Ecto neural progenitor cell (in vitro differentiated cells): ENCODE measurements around the gene C11orf24.
A peak's percentile ranks its signal among the peaks of the same experiment; 100 is the strongest.

Experiments used
- DNase-seq: peaks from one replicate; pipeline ENCODE4 v3.0.0-alpha.2; 2018; ENCODE audit warnings: low spot score

The C11orf24 gene

DNA sequence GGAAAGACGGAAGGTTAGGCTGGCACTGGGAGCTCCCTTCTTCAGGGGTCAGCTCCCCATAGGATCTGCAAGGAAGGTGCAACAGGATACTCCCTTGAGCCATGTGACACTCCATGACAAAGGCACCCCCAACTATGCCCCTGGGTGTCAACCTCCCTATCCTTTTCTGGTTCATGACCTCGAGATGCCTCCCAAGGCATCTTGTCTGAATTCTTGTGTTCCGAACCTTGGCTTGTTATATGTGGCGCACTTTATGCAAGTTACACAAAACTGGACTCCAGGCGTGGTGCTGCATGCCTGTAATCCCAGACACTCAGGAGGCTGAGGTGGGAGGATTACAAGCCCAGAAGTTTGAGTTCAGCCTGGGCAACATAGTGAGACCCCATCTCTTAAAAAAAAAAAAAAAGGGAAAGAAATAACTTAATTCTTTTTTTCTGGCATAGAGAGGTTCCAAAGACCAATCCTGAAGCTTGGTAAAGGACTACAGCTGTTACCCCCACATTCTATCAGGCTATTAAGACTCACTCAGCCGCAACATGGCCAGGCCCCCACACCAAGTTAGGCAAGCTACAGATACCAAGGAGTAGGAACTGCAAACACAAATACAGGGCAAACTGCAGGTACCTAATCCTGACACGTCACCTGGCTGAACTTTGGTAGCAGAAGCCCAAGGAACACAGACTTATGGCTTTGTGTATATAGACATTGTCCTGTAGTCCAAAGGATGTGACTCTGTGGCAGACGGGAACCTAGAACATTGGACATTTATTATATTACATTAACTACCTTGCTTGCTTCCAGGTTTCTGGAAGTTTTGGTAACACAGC, 1.4 kb downstream of the C11orf24 start:
- no peak for DNase-seq

DNA sequence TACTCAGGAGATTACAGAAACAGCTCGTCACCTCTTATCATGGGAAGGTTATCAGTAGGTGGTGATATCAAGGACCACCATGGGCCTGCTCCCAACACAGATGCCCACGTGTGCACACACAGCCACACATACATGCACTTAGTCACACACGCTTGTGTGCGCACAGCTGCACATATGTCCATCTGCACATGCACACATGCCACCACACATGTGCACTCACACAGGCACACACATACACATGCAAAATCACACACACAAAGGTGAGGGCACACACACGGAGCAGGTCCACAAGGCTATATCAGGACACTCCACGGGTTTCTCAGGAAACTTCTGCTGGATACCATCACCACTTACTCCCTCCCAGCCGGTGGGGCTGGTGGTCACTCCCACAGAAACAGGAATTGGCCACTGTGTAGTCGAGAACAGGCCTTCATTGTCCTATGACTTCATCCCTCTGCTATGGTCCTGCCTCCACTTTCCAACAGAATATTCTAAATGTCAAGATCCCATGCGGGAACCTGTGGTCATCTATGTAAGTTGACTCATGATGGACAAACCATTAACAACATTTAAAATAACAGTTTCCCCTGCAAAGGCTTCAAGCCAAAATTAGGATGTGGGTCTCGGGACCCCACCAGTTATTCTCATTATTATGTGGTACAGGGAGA, 2.2 kb downstream of the C11orf24 start:
- DNase-seq = no peak

DNA sequence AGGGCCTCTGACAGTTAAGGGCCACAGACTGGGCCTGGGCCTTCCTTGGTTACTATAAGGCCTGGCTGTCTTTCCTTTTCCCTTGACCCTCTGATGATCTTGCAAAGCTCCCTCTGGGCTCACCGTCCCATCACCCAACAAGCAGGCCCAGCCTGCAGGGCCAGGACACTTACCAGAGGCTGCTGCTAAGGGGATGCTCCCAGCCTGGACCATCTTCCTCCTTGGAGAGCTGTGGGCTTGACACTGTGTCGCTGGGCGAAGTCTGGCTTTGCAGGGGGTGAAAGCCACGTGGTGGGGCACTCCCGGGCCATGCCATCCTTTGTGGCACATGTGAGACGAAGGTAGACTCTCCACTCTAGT, 3.9 kb downstream of the C11orf24 start:
- no peak for DNase-seq

DNA sequence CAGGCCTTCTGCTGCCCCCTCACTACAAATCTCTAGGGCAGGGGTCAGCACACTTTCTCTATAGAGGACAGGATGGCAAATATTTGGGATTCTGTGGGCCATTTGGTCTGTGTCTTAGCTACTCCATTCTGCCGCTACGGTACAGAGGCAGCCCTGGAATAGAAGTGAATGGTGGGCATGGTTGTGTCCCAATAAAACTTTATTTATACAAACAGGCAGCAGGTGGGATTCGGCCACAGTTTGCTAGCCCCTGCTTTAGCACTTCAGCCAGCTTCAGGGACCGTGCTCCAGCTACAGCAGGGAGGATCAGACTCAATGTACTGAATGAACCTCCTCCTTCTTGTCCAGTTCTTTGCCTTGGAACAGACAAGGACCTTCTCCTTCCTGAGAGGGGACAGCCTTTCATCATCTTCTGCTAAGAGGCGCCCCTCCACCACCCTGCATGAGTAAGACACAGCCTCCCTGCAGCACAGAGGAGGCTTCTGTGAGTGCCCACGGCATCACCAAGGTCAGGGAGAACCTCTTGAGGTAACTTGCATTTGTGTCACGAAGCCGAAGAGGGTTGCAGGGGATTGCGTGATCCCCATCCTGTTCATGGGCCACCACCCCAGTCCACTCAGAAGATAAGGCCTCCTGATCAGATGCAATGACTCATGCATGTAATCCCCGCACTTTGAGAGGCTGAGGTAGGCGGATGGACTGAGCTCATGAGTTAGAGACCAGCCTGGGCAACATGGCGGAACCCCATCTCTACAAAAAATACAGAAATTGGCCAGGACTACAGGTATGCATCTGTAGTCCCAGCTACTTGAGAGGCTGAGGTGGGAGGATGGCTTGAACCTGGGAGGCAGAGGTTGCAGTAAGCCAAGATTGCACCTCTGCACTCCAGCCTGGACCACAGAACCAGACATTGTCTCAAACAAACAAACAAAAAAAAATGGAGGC, 4.6 kb downstream of the C11orf24 start:
- no peak for DNase-seq

DNA sequence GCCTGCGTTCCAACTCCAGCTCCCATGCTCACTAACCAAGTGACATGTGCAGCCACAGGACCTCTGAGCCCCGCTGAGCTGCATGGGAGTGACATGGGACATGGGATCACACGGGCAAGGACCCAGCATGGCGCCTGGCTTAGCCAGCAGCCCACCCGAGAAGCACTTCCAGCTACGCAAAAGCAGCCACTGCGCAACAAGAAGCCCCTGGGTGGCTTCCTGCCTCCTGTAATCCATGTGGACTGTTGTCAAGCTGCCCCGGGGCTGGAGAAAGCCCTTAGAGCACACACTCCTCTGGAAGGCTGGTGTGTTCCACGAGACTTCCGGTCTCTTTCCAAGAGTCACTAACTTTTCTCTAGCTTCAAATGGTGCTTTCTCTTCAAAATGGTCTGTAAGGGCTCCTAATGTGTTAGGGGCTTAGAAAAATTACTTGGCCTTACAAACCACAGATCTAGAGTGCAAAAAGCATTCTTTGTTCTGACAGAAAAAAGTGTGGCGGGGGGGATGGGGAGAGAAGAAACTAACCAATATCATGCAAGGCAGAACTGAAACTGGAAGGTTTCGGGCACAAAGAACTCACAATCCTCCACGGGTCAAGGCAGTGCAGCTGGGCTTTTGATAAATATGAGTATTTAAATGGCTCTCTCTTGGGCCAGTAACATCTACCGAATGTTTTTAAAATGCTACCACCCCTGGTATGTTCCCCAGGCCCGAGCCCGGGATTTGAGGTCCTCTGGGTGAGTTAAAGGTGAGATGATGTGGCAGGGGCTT, 5.5 kb downstream of the C11orf24 start:
- DNase-seq = no peak

DNA sequence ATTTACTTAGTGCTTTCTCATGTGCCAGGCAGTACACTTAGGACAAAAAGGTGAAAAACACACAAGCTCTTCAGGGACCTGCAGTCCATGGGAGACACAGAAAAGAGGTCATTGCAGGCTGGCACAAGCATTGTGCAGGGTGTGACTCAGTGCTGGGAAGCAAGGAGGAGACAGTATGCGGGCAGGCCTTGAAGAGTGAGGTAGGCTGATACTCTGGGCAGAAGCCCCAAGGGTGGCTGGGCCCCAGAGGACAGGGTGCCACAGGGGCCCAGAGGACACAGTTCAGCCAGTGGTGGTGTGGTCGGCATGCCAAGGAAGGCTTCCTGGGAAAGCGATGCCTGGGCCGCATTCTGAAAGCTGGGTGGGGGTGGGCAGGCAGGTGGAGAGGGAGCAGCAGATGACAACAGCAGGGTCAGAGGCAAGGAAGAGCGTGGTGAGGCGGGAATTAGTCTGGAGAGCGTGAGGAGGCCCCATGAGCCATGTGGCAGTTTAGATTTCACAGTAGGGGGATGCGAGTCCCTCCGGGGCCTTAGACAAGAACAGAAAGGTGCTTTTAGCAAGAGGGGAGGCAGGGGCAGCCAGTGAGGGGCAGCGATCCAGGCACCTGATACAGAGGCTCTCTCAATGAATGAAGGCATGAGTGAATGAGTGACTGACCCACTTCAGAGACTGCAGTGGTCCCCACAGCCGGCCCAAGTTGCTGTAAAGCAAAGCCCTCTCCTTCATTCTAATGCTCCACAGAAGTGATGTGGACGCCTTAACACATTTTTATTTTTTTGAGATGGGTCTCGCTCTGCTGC, 6.8 kb downstream of the C11orf24 start:
- DNase-seq = no peak

DNA sequence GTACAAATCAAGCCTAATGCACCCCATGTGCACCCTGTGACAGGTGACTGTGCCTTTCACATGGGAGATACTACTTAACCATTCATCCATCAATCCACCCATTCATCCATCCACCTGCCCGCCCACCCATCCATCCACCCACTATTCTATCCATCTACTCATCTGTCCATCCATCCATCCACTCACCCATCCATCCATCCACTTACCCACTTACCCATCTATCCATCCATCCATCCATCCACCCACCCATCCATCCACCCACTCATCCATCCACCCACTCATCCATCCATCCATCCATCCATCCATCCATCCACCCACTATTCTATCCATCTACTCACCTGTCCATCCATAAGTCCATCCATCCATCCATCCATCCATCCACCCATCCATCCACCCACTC, 7.5 kb downstream of the C11orf24 start:
- peak; percentile 9 for DNase-seq

DNA sequence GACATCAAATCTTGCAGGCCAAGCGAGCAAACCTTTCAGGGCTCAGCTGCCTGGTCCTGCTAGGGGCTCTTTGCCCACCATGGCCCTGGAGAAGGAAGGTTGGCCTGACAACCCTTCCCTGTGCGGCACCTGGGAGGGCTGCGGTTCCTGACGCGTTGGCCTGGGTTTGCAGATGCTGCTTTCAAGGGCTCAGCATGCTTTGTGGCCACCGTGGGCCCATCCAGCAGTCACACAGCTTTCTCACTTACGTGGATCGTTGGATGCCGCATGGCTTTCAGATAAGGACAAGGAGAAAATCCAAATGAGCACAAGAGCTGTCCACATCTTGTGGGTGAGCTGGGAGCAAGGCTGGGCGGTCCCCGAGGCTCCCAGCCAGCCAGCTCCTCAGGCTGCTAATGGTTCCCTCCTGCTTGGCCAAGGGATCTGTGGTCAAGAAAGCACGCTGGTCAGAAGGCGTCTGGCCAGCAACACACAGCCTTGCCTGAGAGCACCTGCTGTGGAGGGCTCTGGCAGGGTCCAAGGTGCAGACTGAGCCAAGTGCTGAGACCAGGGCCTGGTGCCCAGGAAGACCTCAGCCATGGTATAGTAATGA, 8.2 kb downstream of the C11orf24 start:
- DNase-seq = peak; percentile 25

DNA sequence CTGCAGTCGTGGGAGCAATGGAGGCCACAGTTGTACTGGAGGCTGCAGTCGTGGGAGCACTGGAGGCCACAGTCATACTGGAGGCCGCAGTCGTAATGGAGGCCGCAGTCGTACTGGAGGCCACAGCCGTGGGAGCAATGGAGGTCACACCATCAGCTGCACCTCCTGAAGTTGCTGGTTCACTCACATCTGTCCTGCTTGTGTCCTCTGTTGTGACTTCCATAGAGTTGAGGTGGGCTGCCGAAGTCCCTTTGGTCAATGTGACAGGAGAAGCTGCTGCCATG, 9.3 kb downstream of the C11orf24 start:
- DNase-seq = no peak

DNA sequence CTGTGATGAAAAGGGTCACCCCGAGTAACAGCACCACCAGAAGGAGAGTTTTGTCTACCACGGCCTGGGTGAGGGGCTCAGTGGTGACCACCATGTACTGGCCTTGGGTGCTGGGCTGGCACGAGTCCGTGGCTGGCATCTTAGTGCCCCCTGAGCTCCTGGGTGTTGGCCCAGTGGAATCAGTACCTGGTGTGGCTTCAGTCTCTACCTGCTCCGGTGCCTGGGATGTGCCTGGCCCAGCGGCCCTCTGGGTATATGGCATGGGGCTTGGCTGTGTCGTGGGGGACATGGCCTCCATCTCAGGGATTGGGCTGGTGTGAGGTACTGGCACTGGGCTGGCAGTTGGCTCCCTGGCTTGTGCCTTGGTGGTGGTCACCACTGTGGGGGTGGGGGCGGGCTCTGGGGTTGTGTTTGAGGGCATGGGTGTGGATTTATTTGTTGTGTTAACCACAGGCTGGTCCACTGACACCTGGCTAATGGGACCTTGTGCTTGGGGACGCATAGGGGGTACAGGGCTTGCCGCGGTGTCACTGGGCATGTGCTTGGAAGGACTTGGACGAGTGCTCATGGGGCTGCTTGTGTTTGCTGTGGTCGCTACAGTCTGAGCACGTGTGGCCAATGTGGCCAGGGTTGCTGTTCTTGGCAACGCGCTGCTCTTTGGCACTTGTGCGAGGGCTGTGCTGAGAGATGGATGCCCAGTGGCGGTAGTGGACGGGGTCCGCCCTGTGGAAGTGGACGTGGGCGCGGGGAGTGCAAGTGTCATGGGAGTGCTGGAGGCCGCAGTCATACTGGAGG, 9.8 kb downstream of the C11orf24 start:
- DNase-seq = no peak

DNA sequence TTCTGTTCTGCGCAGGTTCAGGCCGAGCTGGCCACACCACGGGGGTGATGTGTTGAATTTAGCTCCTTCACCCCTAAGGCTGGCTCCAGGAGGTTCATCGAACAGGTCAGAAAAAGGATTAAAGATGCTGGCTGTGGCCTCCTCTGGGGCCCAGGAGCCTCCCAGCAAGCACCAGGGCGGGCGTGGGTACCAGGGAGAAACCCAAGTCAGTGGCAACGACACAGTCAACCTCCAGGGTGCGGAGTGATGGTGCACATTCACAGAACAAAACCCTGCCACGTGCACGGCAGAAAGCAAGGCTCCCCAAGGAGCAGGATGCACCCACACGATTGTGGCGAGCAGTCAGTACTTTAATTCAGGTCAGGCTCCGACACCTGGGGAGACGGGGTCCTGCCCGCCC, 10.8 kb downstream of the C11orf24 start:
- peak; percentile 22 for DNase-seq

DNA sequence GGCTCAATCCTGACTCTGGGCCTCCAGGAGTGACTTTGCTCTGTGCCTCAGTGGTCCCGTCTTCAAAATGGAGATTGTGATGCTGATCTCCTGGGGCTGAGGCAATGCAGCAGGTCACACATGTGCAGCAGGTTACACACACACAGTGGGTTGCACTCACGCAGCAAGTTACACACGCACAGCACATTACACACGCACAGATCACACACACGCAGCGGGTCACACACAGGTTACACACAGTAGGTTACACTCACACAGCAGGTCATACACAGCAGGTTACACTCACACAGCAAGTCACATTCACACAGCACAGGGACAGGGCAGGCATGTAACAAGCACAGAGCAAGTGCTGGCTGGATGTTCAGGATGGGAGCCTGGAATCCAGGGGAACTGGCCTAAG, 11.3 kb downstream of the C11orf24 start:
- peak; percentile 28 for DNase-seq

DNA sequence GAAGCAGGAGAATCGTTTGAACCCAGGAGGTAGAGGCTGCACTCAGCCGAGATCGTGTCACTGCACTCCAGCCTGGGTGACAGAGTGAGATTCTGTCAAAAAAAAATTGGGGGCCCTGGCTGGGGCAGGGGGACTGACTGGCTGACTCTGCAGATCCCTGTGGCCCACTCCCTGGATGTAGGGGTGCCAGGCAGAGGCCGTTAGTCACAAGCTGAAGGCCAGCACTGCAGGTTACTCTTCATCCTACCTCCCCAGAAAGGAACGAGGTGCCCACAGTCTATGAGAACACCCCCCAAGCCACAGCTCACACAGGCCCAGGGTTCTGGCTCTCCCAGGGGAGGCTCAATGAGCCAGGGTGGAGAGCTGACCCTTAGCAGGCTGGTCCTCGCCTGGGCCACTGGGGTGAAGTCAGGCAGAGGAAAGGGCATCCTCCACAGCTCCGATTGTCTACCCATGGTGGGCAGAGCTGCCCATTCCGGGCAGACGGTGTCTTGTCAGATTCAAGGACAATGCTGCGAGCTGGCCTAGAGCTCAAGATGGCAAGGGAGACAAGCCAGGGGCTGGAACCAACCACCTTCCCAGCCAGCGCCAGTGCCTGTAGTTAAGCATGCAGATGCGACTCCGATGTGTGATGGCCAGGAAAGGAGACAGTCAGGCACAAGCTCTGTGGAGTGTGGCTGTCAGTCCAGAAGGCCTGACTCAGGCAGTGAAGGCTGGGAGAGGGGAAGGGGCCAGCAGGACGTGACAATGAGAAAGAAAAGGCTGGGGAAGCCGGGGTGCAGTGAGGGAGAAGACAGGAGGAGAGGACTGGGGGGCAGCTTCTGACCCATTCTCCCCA, 12.4 kb downstream of the C11orf24 start:
- DNase-seq = peak; percentile 41

DNA sequence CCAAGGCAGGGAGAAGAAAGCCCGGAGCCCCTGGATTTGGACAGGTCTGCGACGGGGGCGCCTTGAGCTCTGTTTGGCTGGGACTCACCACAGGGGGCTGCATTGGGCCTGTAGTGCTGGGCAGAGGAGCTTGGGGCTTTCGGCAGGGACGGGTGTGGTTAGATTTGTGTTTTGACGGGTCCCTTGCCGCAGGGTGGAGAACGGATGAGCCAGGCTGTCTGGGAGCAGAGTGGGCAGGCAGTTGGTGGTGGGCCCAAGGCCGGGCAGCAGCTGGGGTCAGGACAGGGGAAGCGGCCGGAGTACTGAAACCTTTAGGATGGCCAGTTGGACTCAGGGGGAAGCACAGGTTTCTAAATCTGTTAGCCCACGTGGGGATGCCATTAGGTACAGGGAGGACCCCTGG, 13.4 kb downstream of the C11orf24 start:
- no peak for DNase-seq

DNA sequence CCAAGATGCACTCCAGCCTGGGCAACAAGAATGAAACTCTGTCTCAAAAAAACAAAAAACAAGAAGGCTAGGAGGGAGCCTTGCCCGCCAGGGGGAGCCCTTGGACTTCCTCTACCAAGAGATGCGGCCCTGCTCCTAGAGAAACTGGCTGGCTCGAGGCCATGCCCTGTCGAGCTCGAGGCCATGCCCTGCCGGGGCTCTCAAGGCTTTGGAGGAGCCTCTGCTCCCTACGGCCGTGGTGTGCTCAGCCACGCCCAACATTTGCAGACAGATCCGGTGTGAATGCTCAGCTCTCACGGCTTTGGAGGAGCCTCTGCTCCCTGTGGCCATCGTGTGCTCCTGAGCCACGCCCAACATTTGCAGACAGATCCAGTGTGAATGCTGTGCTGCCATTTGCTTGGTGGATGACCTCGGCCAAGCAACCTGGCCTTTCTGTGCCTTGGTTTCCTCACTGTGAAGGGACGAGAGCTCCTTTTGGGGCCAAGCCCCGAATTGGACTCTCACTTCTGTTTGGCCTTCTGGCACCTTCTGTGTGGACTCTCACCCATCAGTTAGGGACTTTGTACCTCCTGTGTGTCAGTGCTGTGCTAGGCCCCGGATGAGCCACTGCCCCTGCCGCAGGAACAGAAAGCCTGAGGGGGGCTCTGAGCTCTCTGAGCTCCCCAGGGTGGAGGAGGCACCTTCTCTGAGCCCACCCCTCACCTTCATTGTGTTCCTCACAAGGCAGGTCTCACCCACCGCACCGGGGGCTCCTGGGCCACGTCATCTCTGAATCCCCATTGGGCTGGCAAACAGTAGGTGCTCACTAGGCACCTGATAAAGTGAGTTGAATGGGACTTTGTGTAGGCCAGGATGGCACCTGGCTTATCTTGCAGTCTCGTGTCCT, 14.1 kb downstream of the C11orf24 start:
- peak; percentile 94 for DNase-seq

DNA sequence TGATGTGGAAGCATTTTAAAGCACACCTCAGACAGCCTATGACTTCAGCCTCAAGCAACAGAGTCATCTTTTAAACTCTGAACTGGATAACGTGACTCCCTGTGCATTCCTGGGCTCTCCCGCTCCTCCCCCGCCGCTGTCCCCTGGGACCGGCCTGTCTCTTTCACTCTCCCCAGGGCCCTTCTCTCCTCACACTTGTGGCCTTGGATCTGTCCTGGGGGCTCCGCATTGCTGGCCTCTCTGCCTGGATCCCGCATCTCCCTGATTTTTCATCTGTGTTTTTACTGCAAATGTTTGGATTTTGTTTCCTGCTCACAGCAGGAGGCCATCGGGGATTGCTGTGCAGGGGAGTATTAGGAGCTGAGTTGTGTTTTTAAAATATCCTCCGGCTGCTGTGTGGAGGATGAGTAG, 15.4 kb downstream of the C11orf24 start:
- no peak for DNase-seq

DNA sequence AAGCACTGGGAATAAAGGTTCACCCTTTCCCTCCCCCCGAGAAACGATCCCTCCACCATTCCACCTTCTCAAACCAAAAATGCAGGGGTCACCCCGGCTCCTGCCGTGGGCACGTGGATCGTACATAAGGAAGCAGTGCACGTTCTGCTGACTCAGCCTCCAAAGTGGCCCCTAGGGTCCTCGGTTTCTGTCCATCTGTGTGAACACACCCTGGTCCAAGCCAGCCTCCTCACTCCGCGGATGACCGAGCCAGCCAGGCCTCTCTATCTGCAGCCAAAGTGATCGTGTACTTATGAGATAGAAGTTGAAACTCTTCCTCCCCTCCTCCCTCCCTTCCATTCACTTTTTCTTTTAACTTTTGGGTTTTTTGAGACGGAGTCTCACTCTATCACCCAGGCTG, 16.2 kb downstream of the C11orf24 start:
- peak; percentile 27 for DNase-seq

DNA sequence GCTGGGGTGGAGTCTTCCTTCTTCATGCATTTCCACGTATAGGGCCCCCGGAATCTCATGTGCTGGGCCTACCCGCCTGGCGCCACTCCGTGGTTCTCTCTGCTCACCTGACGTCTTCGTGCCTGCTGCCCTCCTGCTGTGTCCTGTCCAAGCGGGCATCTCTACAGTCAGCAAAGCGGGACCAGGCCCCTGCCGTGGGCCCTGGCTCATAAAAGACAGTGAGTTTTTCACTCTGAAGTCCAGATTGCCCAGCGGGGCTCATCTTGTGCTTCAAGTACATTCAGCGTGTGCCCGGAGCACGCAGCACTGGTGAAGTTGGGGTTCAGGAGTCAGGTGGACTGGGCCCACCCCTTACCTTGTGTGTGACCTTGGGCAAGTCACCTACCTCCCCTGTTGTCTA, 17.4 kb downstream of the C11orf24 start:
- no peak for DNase-seq
